ENCODE measurements around the gene LYSMD3. TPM values are rescaled to one million over a fixed set of nuclear protein-coding genes. Genes with fewer than 3 reads are reported as not detected.

The LYSMD3 gene
- polyA plus RNA-seq, 1 donor (not counting 4 experiments of a cell fraction or from before 2014, with no cell fraction given), result 18.9 TPM

- no peak overlapping the region for H3K4me2 ChIP-seq (ENCODE audit: control insufficient read depth, extremely low read depth, insufficient read depth, low read depth, low read length)
- H3K9me3 ChIP-seq (ENCODE audit: control insufficient read depth, low read depth, low read length), result no peaks in the 10 kb centered on the region
- no peaks in the 10 kb centered on the region for H3K9me1 ChIP-seq (ENCODE audit: control insufficient read depth, extremely low read depth, insufficient read depth, low read length)
- peaks cover 8% of the 10 kb centered on the region for H3K4me1 ChIP-seq (ENCODE audit: control insufficient read depth, extremely low read depth, insufficient read depth, low read length)
- no peaks in the 10 kb centered on the region for H3K27me3 ChIP-seq (ENCODE audit: control insufficient read depth, extremely low read depth, insufficient read depth, low read length)
- H3K36me3 ChIP-seq (ENCODE audit: control insufficient read depth in 2 of 2, extremely low read depth in 1 of 2, insufficient read depth in 2 of 2, low read length in 2 of 2), result no peaks in the 10 kb centered on the region
- H3K4me3 ChIP-seq (ENCODE audit: control insufficient read depth in 2 of 3, extremely low read depth in 1 of 3, insufficient read depth in 2 of 3, low read depth in 1 of 3, low read length in 3 of 3), result no peak overlapping the region
- H3K27ac ChIP-seq (ENCODE audit: control insufficient read depth, insufficient read depth, low read length), result no peak overlapping the region
- FAIRE-seq (no peak), DNase-seq (ENCODE audit: low read depth, low spot score) (no peak)
- no peak overlapping the region for H3K9ac ChIP-seq (ENCODE audit: control insufficient read depth, extremely low read depth, insufficient read depth, low read length)
- TF ChIP-seq EZH2 (IDR thresholded peaks at IDR 0.05; ENCODE audit: low read length) (no peak), CTCF (optimal IDR thresholded peaks at IDR 0.05 in 1 of 3, IDR thresholded peaks at IDR 0.05 in 1 of 3, conservative IDR thresholded peaks at IDR 0.05 in 1 of 3; ENCODE audit: extremely low read depth in 1 of 3, insufficient read depth in 2 of 3, low read length in 3 of 3) (no peak)
- H3K79me2 ChIP-seq (ENCODE audit: control insufficient read depth, insufficient read depth, low read length), result no peaks in the 10 kb centered on the region
- H2AFZ ChIP-seq (ENCODE audit: control insufficient read depth, low read length), result no peak overlapping the region
- no peaks in the 10 kb centered on the region for H4K20me1 ChIP-seq (ENCODE audit: control insufficient read depth, extremely low read depth, insufficient read depth, low read length)
- dilution Hi-C loops (cut with MboI; ENCODE audit: extremely low pct_ligation_motif_present, low sequenced_read_pairs), result no loop called here
These were observed 24.6 kb downstream of the LYSMD3 start for GRCh38 chr5:90504743-90505142.

- Histone ChIP-seq H4K20me1 (ENCODE audit: control insufficient read depth, extremely low read depth, insufficient read depth, low read length) (no peaks in the 10 kb centered on the region), H3K4me1 (ENCODE audit: control insufficient read depth, extremely low read depth, insufficient read depth, low read length) (peaks cover 8% of the 10 kb centered on the region), H3K79me2 (ENCODE audit: control insufficient read depth, insufficient read depth, low read length) (no peaks in the 10 kb centered on the region), H3K4me3 (ENCODE audit: control insufficient read depth in 2 of 3, extremely low read depth in 1 of 3, insufficient read depth in 2 of 3, low read depth in 1 of 3, low read length in 3 of 3) (no peak overlapping the region), H3K27me3 (ENCODE audit: control insufficient read depth, extremely low read depth, insufficient read depth, low read length) (no peaks in the 10 kb centered on the region), H2AFZ (ENCODE audit: control insufficient read depth, low read length) (no peak overlapping the region), H3K9ac (ENCODE audit: control insufficient read depth, extremely low read depth, insufficient read depth, low read length) (no peak overlapping the region), H3K36me3 (ENCODE audit: control insufficient read depth in 2 of 2, extremely low read depth in 1 of 2, insufficient read depth in 2 of 2, low read length in 2 of 2) (no peaks in the 10 kb centered on the region), H3K27ac (ENCODE audit: control insufficient read depth, insufficient read depth, low read length) (no peak overlapping the region), H3K9me1 (ENCODE audit: control insufficient read depth, extremely low read depth, insufficient read depth, low read length) (no peaks in the 10 kb centered on the region), H3K4me2 (ENCODE audit: control insufficient read depth, extremely low read depth, insufficient read depth, low read depth, low read length) (no peak overlapping the region), H3K9me3 (ENCODE audit: control insufficient read depth, low read depth, low read length) (no peaks in the 10 kb centered on the region)
- dilution Hi-C loops (cut with MboI; ENCODE audit: extremely low pct_ligation_motif_present, low sequenced_read_pairs), result no loop called here
- TF ChIP-seq EZH2 (IDR thresholded peaks at IDR 0.05; ENCODE audit: low read length) (no peak), CTCF (optimal IDR thresholded peaks at IDR 0.05 in 1 of 3, IDR thresholded peaks at IDR 0.05 in 1 of 3, conservative IDR thresholded peaks at IDR 0.05 in 1 of 3; ENCODE audit: extremely low read depth in 1 of 3, insufficient read depth in 2 of 3, low read length in 3 of 3) (no peak)
- no peak for DNase-seq (ENCODE audit: low read depth, low spot score)
- no peak for FAIRE-seq
These were observed 25.8 kb downstream of the LYSMD3 start for GRCh38 chr5:90503596-90503995.
